Left cardiac atrium (tissue), 4 donors: Measurements from ENCODE around the gene GNE. TPM values are rescaled to one million over a fixed set of nuclear protein-coding genes. Genes with fewer than 3 reads are reported as not detected.
A peak's percentile ranks its signal among the peaks of the same experiment; 100 is the strongest.

Experiments
- ATAC-seq, 2 donors: fragments of 200-7000 bp; cut with Tn5 transposase; one replicate each; pipeline ENCODE4 v1.9.1; 2020; ENCODE audit warnings: mild to moderate bottlenecking in 2 of 2, moderate library complexity in 2 of 2
- DNase-seq: peaks from one replicate; pipeline ENCODE4 v3.0.0-alpha.2; 2020
- intact Hi-C, 2 donors: fragments of 100-400 bp; cut with DNase I; formaldehyde crosslinking; loops; one replicate each; pipeline versions ENCODE4 v1.14.1 to v1.15.1; 2022 to 2023
- total RNA-seq, 2 donors: library from RNA; stranded (reverse); fragmentation: NEBNext Ultra II Directional; extraction: Animal tissue kit (Norgen Biotek cat#: 25700); gene quantifications; one replicate each; pipeline ENCODE4 v1.2.1, GENCODE V29; 2021
- donor health status: DM: no; HTN: yes; CAD: no.
- donor health status: DM: no; HTN: yes; CAD: no; lungs with severe emphysema.
- donor health status: DM: yes; HTN: yes; CAD: no.
- donor health status: Dilated cardiomyopathy.

Gene GNE
- total RNA-seq, 2 donors from 2014 or later: 14.3 to 17.7 TPM

DNA sequence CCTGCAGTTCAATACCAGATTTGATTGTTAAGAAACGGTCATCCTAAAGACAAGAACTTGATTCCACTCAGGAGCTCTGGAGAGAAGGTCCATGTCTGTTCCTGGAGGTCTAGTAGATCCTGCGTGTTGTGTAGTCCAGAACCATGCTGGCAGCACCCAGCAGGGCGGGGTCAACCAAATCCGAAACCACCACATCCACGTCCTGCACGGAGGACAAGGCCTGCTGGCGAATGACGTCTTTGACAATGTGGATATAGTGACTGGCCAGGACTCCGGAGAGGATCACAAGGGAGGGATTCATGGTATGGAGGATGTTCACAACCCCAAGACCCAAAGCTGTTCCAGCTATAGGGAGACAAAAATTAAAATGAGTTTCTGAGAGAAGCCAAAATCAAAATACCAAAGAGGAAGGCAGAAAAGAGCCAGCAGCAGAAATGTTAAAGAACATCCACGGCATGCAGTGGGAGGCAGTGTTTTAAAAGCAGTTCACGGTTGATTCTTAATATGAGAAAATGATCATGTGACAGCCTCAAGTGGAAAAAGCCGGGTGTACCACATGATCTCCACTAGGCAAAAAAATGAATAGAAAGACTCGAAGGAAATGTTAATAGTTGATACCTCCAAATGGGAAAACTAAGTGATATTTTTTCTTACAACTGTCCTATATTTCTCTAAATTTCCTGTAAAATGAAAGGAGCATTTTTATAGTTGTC lies 40.8 kb downstream of the GNE start:
- ATAC-seq: peak in 1 of 2 donors; percentile 6
- intact Hi-C loops: no loop called here
- peak; percentile 34 for DNase-seq

- DNase-seq (no peak), ATAC-seq (peak; percentile 37 to 62)
- intact Hi-C loops: no loop called here
Measured at GRCh38 chr9:36214571-36214970, 43.7 kb downstream of the GNE start.

- no peak for DNase-seq
- no peak for ATAC-seq
- intact Hi-C loops: no loop called here
Measured at GRCh38 chr9:36213989-36214388, 44.3 kb downstream of the GNE start.

- no peak for DNase-seq
- no peak for ATAC-seq
- intact Hi-C loops: no loop called here
Measured at GRCh38 chr9:36213387-36213786, 44.9 kb downstream of the GNE start.

GRCh38 chr9:36211510-36211909 lies 46.7 kb downstream of the GNE start:
- intact Hi-C loops: no loop called here
- ATAC-seq (no peak), DNase-seq (no peak)

DNA sequence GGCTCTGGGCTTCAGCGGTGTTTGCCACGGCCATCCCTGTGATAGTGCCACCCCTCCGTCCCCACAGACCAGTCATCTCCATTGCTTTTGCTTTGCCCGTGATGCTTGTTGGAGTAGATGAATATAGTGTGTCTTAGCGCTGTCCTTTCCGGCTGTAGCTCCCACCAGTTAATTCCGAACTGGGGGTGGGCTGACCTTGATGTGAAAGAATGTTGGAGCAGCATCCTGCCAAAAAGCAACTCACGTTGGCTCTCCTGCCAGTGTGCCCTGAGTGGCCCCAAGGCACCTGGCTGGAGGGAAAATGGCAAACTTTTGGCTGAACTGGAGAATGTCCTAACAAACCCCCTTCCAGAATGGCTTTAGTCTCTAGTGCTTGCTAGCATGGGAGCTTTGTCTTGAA lies 47.5 kb downstream of the GNE start:
- no peak for DNase-seq
- ATAC-seq: no peak
- intact Hi-C loops: no loop called here

DNA sequence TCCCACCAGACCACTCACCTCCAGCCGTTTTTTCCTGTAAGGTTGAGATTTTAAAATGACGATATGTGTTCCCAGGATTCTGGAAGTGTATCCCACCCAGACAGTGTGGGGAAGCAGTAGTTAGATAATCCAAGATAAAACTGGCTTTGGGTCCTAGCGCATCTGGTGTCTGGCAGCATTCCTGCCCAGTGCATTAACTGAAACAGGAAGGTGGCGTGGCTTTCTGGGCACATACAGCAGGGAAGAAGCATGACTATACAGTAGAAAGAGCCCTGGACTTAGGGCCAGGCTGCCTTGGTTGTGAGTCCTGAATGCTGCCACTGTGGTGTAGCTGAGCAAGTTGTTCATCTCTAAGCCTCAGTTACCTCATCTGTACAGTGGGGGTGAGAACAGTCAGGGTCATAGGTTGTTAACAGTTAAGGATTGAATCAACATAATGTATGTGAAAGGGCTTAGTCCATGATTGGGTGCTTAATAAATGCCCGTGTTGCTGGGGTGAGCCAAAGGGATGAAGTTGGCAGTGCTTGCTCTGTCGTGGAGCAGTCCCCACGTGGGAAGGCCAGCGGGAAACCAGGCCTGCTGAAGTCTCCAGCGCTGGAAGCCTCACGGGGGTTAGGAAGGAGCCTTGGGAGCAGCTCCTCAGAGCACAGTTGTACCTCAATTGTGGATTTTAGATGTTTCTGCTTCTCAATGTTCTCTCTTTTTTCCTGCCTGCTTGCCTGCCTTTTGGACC lies 49.6 kb downstream of the GNE start:
- ATAC-seq (peak in 1 of 2 donors; percentile 4), DNase-seq (no peak)
- intact Hi-C loops: loop anchor here in 1 of 2 donors (10.0 kb wide), 1 partner anchor 126 kb away; no protein-coding TSS in a partner anchor

DNA sequence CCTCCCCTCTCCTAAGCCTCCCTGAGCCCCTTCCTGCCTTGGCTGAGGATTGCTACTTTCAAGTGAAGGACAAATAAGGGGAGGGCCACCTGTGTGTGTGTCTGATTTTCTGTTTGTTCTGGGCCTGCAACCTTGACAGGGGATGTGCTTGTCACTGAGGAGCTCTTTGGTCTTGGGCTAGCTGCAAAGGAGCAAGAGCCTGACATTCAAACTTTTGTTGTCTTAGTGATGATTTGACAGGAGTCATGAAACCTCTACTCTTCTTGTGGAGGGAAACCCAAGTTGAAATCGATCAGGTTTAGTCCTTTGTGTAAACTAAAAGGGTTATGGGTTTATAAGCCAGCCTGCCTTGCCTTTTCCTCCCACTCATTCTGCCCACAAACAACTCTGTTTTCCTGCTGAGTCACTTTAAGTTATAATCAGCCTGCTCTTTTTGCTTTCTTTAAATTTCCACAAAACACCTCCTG lies 50.7 kb downstream of the GNE start:
- intact Hi-C loops: loop anchor here in 1 of 2 donors (10.0 kb wide), 1 partner anchor 127 kb away; no protein-coding TSS in a partner anchor
- ATAC-seq: peak in 1 of 2 donors; percentile 7
- no peak for DNase-seq

- DNase-seq (no peak), ATAC-seq (peak; percentile 53 to 81)
- intact Hi-C loops: loop anchor here in 1 of 2 donors (10.0 kb wide), 1 partner anchor 128 kb away; no protein-coding TSS in a partner anchor
Measured at GRCh38 chr9:36207016-36207415, 51.2 kb downstream of the GNE start.

DNA sequence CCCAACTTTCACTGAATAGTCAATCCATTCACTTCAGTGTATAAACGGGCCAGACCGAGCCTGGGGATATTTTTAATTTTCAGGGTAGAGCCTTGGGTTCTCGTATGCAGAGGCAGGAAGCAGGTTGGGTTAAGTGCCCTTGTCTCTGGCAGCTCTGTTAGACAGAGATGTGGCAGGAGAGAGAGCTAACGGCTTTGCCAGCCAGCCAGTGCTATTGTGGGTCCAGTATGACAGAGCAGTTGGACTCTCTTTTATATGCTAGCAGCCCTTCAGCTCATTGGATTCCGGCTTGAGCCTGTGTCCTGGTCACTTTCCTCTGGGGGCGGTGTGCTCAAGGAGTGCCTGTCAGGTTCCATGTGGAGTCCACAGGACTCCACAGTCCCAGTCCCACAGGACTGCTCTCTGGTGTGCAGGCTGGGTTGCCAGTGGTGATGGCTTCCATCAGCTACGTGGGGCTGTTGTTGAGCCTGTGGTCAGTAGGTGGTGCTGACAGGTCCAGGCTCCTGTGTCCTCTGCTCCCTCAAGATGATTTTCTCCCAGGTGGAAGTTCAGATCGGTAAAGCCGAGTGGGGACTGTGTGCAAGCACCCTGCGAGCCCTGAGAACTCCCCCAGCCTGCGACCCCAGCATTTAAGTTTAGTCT lies 53.2 kb downstream of the GNE start:
- ATAC-seq: peak in 1 of 2 donors; percentile 45
- intact Hi-C loops: loop anchor here in 1 of 2 donors (10.0 kb wide), 1 partner anchor 130 kb away; no protein-coding TSS in a partner anchor
- no peak for DNase-seq

GRCh38 chr9:36194326-36195000 lies 63.8 kb downstream of the GNE start:
- intact Hi-C loops: loop anchor here in 1 of 2 donors (10.0 kb wide), 1 partner anchor 130 kb away; no protein-coding TSS in a partner anchor
- DNase-seq (no peak), ATAC-seq (no peak)

DNA sequence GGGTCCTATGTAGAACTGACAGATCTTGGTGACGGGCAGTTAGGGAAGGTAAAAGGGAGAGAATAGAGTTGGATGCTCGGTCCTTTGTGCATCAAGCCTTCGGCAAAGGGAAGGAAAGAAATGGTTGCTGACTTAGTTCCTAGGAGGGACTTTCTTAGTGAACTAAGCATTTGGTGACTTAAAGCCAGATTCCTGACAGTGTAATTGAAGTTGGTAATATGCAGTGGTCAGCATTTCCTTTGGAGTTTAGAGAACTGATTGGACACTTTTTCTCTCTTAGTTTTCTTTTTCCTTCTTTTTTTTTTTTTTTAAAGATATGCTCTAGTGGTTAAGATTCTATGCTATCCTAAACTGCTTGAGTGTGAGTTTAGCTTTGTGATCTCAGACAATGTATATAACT lies 65.2 kb downstream of the GNE start:
- ATAC-seq (no peak), DNase-seq (no peak)
- intact Hi-C loops: loop anchor here in 1 of 2 donors (10.0 kb wide), 1 partner anchor 132 kb away; no protein-coding TSS in a partner anchor

- DNase-seq (no peak), ATAC-seq (no peak)
- intact Hi-C loops: loop anchor here in 1 of 2 donors (10.0 kb wide), 1 partner anchor 133 kb away; no protein-coding TSS in a partner anchor
Measured at GRCh38 chr9:36192196-36192595, 66.1 kb downstream of the GNE start.

DNA sequence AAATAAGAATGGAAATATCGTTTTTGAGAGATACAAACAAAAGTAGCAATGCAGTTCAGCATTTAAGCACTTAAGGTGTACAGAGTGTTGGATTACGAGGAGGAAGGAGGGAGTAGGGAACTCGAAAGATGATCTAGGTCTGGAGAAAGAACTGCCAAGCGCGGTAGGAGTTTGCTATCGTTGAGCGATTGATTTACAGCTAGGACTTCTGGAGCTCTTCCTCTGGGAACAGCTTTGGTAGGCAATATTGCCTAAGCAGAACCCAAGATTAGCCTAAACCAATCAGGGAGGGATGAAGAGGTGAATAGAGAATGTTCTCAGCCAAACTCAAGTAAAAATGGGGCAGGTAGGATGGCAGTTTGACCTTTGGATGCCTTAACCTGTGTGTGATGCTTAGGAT lies 66.6 kb downstream of the GNE start:
- intact Hi-C loops: loop anchor here in 1 of 2 donors (10.0 kb wide), 1 partner anchor 133 kb away; no protein-coding TSS in a partner anchor
- ATAC-seq: no peak
- no peak for DNase-seq

DNA sequence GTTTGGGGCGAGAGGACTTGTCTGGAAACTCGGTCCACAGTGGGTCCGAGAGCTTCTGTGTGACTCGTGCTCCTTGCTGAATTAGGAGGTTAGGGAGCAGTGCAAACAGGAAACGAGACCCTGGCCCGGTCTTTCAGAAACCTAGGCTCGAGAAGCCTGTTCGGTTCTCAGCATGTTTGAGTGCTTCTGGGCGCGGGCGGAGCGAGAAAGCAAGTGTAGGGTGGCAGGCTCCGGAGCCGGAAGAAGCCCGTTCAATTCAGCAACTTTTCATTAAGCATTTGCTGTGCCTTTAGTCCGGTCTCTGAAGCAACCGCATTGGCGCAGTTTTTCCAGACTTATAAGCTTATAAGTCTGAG lies 67.0 kb downstream of the GNE start:
- intact Hi-C loops: loop anchor here in 1 of 2 donors (10.0 kb wide), 1 partner anchor 134 kb away; no protein-coding TSS in a partner anchor
- ATAC-seq: peak; percentile 12 to 44

GRCh38 chr9:36190388-36191289 lies 67.6 kb downstream of the GNE start, which contains the start of gene CLTA:
TSS of gene CLTA (plus strand) at chr9:36190921. CDS start at chr9:36191057, 136 bp downstream.
- peak; percentile 99 to 100 for ATAC-seq
- intact Hi-C loops: loop anchor here in 1 of 2 donors (10.0 kb wide), 1 partner anchor 134 kb away; no protein-coding TSS in a partner anchor

More for the DNA sequence above, 67.0 kb downstream of the GNE start:
- DNase-seq: peak; percentile 36

GRCh38 chr9:36189976-36190375 lies 68.3 kb downstream of the GNE start:
- intact Hi-C loops: loop anchor here in 1 of 2 donors (10.0 kb wide), 1 partner anchor 135 kb away; no protein-coding TSS in a partner anchor
- no peak for DNase-seq
- no peak for ATAC-seq

More at GRCh38 chr9:36190388-36191289, 67.6 kb downstream of the GNE start, which contains the start of gene CLTA:
- DNase-seq: peak; percentile 97
